HepG2 (cell line): ENCODE measurements around the gene HIPK3. TPM values are rescaled to one million over a fixed set of nuclear protein-coding genes. Genes with fewer than 3 reads are reported as not detected.

Experiments used
- ATAC-seq: fragments of 200-7000 bp; cut with Tn5 transposase; 3 replicates; pipeline ENCODE4 v1.9.1; 2020; ENCODE audit warnings: mild to moderate bottlenecking, moderate library complexity
- BruUV-seq: library from RNA; stranded (reverse); fragments of 400-500 nt; replicated peaks from 2 replicates; lab custom pipeline; 2021; lab: Mats Ljungman, UMichigan
- CTCF ChIA-PET: fragments of 300-600 bp; formaldehyde crosslinking; extraction: SDS; loops from one replicate; lab custom pipeline; 2021; ENCODE audit warnings: low total read pairs, inconsistent platforms, low intra/inter-chr PET ratio; lab: Yijun Ruan, JAX
- POLR2A ChIA-PET: fragments of 350-600 bp; sonication (Branson Sonifier 250); formaldehyde crosslinking; loops from one replicate; lab custom pipeline; 2020; ENCODE audit warnings: antibody characterized with exemption, inconsistent platforms; lab: Yijun Ruan, JAX
- DNase-seq: peaks from one replicate; pipeline ENCODE4 v3.0.0-alpha.2; 2015; ENCODE audit warnings: low spot score
- FAIRE-seq: peaks from 3 replicates; lab custom pipeline; 2011; peaks lifted over from hg19 to GRCh38; lab: Jason Lieb, UNC
- H2AFZ ChIP-seq: one replicate; pipeline ENCODE4 v1.6.1; 2011; ENCODE audit warnings: low read length, inconsistent platforms
- H3K27ac ChIP-seq: fragments of 300-600 bp; 3 replicates; pipeline ENCODE4 v1.8.0; 2011; ENCODE audit warnings: mixed run types, mild to moderate bottlenecking, mixed read lengths, low read length, inconsistent platforms; ENCODE audit not compliant: insufficient read depth; ENCODE audit errors: extremely low read length
- H3K27me3 ChIP-seq, 2 experiments: fragments of 200-600 bp in 1 of 2; 2 replicates in 1 of 2; 3 replicates in 1 of 2; pipeline versions ENCODE4 v1.6.0 to v1.8.0; 2011; ENCODE audit warnings: low read length in 2 of 2, mild to moderate bottlenecking in 2 of 2, moderate library complexity in 2 of 2, inconsistent platforms in 1 of 2; ENCODE audit not compliant: insufficient read depth in 2 of 2, control insufficient read depth in 1 of 2
- H3K36me3 ChIP-seq, 2 experiments: fragments of 200-600 bp in 1 of 2; replicated peaks in 1 of 2; 2 replicates in 1 of 2; 3 replicates in 1 of 2; pipeline versions ENCODE4 v1.5.1 to v1.8.0; 2011; ENCODE audit warnings: low read length in 2 of 2, inconsistent platforms in 1 of 2; ENCODE audit not compliant: insufficient read depth in 2 of 2, control insufficient read depth in 1 of 2
- H3K4me1 ChIP-seq: 2 replicates; pipeline ENCODE4 v1.5.1; 2012; ENCODE audit warnings: low read length, inconsistent platforms; ENCODE audit not compliant: insufficient read depth
- H3K4me2 ChIP-seq: 2 replicates; pipeline ENCODE4 v1.6.0; 2011; ENCODE audit warnings: low read depth, low read length, inconsistent platforms
- H3K4me3 ChIP-seq, 3 experiments: fragments of 200-600 bp in 1 of 3; sonication (generic), shearing (Covaris generic) in 1 of 3; replicated peaks in 1 of 3; 2 replicates each; pipeline ENCODE4 v1.5.1; 2011 to 2016; ENCODE audit warnings: low read length in 3 of 3, inconsistent platforms in 2 of 3, low read depth in 2 of 3, mild to moderate bottlenecking in 2 of 3, control low read depth in 1 of 3, mixed read lengths in 1 of 3; ENCODE audit not compliant: insufficient read depth in 1 of 3
- H3K79me2 ChIP-seq: one replicate; pipeline ENCODE4 v1.6.1; 2011; ENCODE audit warnings: low read length, inconsistent platforms; ENCODE audit not compliant: insufficient read depth
- H3K9ac ChIP-seq: 2 replicates; pipeline ENCODE4 v1.6.0; 2011; ENCODE audit warnings: mild to moderate bottlenecking, low read depth, low read length, inconsistent platforms; ENCODE audit not compliant: insufficient read depth
- H3K9me3 ChIP-seq: 2 replicates; pipeline ENCODE4 v1.5.1; 2012; ENCODE audit warnings: mild to moderate bottlenecking, low read length
- H4K20me1 ChIP-seq: 2 replicates; pipeline ENCODE4 v1.6.0; 2011; ENCODE audit warnings: inconsistent platforms, mild to moderate bottlenecking, low read length, moderate library complexity; ENCODE audit not compliant: insufficient read depth
- CENPX ChIP-seq: sonication (generic); formaldehyde crosslinking; IDR thresholded peaks from 2 replicates; pipeline ENCODE4 v1.9.0; 2021; ENCODE audit warnings: mild to moderate bottlenecking, missing genetic modification reagents, moderate library complexity
- ETV6 ChIP-seq: sonication (generic); formaldehyde crosslinking; conservative IDR thresholded peaks from 2 replicates; pipeline ENCODE4 v1.4.0; 2020; ENCODE audit warnings: missing genetic modification reagents
- FOXK2 ChIP-seq: fragments of 450-650 bp; IDR thresholded peaks from 2 replicates; pipeline ENCODE4 v1.6.1; 2016
- KAT7 ChIP-seq: IDR thresholded peaks from 2 replicates; pipeline ENCODE4 v1.6.1; 2018; ENCODE audit warnings: borderline replicate concordance, missing compliant biosample characterization
- KDM5A ChIP-seq: fragments of 200-600 bp; sonication (generic); IDR thresholded peaks from 2 replicates; pipeline ENCODE4 v1.7.0; 2018; ENCODE audit warnings: antibody characterized with exemption, mild to moderate bottlenecking, low read length, borderline replicate concordance
- NAIF1 ChIP-seq: sonication (generic); formaldehyde crosslinking; IDR thresholded peaks from 2 replicates; pipeline ENCODE4 v1.5.0; 2020; ENCODE audit warnings: mild to moderate bottlenecking, missing genetic modification reagents, borderline replicate concordance
- PAWR ChIP-seq: sonication (generic); formaldehyde crosslinking; IDR thresholded peaks from 2 replicates; pipeline ENCODE4 v1.4.0; 2020; ENCODE audit warnings: missing genetic modification reagents, mild to moderate bottlenecking, borderline replicate concordance
- PBX3 ChIP-seq: sonication (generic); formaldehyde crosslinking; IDR thresholded peaks from 2 replicates; pipeline ENCODE4 v1.8.1; 2023; ENCODE audit warnings: missing genetic modification reagents, inconsistent platforms, borderline replicate concordance
- POLR2A ChIP-seq, 2 experiments: IDR thresholded peaks; 2 replicates each; pipeline ENCODE4 v1.6.1; 2011; ENCODE audit warnings: low read depth in 2 of 2, low read length in 2 of 2, mild to moderate bottlenecking in 1 of 2, moderate library complexity in 1 of 2; ENCODE audit not compliant: insufficient read depth in 1 of 2
- RARA ChIP-seq: IDR thresholded peaks from 2 replicates; pipeline ENCODE4 v1.6.1; 2016; ENCODE audit warnings: missing genetic modification reagents, missing compliant biosample characterization
- RNF2 ChIP-seq: fragments of 450-650 bp; conservative IDR thresholded peaks from 2 replicates; pipeline ENCODE4 v1.6.1; 2016; ENCODE audit warnings: low read depth
- SCMH1 ChIP-seq: sonication (generic); formaldehyde crosslinking; IDR thresholded peaks from 2 replicates; pipeline ENCODE4 v1.9.0; 2021; ENCODE audit warnings: missing genetic modification reagents, mild to moderate bottlenecking, borderline replicate concordance
- SSRP1 ChIP-seq: IDR thresholded peaks from 2 replicates; pipeline ENCODE4 v1.6.1; 2016; ENCODE audit warnings: control low read depth
- TGIF2 ChIP-seq: IDR thresholded peaks from 2 replicates; pipeline ENCODE4 v1.6.1; 2016; ENCODE audit warnings: control low read depth, missing compliant biosample characterization
- WIZ ChIP-seq: sonication (generic); formaldehyde crosslinking; IDR thresholded peaks from 2 replicates; pipeline ENCODE4 v1.5.1; 2020; ENCODE audit warnings: mild to moderate bottlenecking, missing genetic modification reagents
- ZNF253 ChIP-seq: sonication (generic); formaldehyde crosslinking; IDR thresholded peaks from 2 replicates; pipeline ENCODE4 v1.8.0; 2022; ENCODE audit warnings: mild to moderate bottlenecking, missing genetic modification reagents, borderline replicate concordance
- ZNF335 ChIP-seq: sonication (generic); formaldehyde crosslinking; IDR thresholded peaks from 2 replicates; pipeline ENCODE4 v1.4.0; 2020; ENCODE audit warnings: missing genetic modification reagents
- ZNF569 ChIP-seq: sonication (generic); formaldehyde crosslinking; IDR thresholded peaks from 2 replicates; pipeline ENCODE4 v1.5.0; 2020; ENCODE audit warnings: mild to moderate bottlenecking, missing genetic modification reagents, moderate library complexity, borderline replicate concordance
- ZNF776 ChIP-seq: sonication (generic); formaldehyde crosslinking; IDR thresholded peaks from 2 replicates; pipeline ENCODE4 v1.4.0; 2020; ENCODE audit warnings: mild to moderate bottlenecking, missing genetic modification reagents
- ZSCAN5A ChIP-seq: sonication (generic); formaldehyde crosslinking; IDR thresholded peaks from 2 replicates; pipeline ENCODE4 v1.8.0; 2022; ENCODE audit warnings: mild to moderate bottlenecking, missing genetic modification reagents, borderline replicate concordance
- WGBS: methylation state at CpG from one replicate; pipeline ENCODE4 v1.1.6; 2017; ENCODE audit warnings: low lambda C conversion rate; 5-methylcytosine and 5-hydroxymethylcytosine counted together
- in situ Hi-C: cut with HindIII; loops from 2 replicates; pipeline ENCODE4 v1.10.0; 2017; ENCODE audit warnings: low pct_unique_long_range_greater_than_20kb; ENCODE audit not compliant: extremely low pct_ligation_motif_present
- intact Hi-C: fragments of 100-400 bp; cut with micrococcal nuclease; formaldehyde crosslinking; loops from one replicate; pipeline ENCODE4 v1.10.0; 2022; ENCODE audit not compliant: unreplicated experiment
- polyA plus RNA-seq, 8 experiments: library from polyadenylated mRNA; depleted of rRNA in 3 of 8; stranded (reverse) in 7 of 8; unstranded in 1 of 8; fragments of >200 nt; fragmentation: Illumina TruSeq in 4 of 8; extraction: Trizol in 4 of 8; gene quantifications; 2 replicates each; pipeline versions ENCODE4 v1.2.1 to v1.2.3, GENCODE V29; 2011 to 2016; ENCODE audit warnings: low read depth in 4 of 8, missing spikeins in 1 of 8, mixed read lengths in 1 of 8; ENCODE audit not compliant: insufficient read depth in 1 of 8
- total RNA-seq, 5 experiments: library from RNA; depleted of rRNA; stranded (reverse); fragments of >200 nt; fragmentation: Illumina TruSeq; extraction: Trizol; gene quantifications; 2 replicates each; pipeline ENCODE4 v1.2.3, GENCODE V29; 2016; ENCODE audit warnings: low read depth in 1 of 5
- TF ChIP-seq, protein P1 (sequence below): sonication (generic); formaldehyde crosslinking; IDR thresholded peaks from 2 replicates; pipeline ENCODE4 v1.5.0; 2020; ENCODE audit warnings: missing genetic modification reagents, mild to moderate bottlenecking, borderline replicate concordance

HIPK3 gene
- total and polyA plus RNA-seq, 2 of the 13 experiments (the other 11 are each of a cell fraction or from before 2014, with no cell fraction given): 20.5 to 44.3 TPM

DNA sequence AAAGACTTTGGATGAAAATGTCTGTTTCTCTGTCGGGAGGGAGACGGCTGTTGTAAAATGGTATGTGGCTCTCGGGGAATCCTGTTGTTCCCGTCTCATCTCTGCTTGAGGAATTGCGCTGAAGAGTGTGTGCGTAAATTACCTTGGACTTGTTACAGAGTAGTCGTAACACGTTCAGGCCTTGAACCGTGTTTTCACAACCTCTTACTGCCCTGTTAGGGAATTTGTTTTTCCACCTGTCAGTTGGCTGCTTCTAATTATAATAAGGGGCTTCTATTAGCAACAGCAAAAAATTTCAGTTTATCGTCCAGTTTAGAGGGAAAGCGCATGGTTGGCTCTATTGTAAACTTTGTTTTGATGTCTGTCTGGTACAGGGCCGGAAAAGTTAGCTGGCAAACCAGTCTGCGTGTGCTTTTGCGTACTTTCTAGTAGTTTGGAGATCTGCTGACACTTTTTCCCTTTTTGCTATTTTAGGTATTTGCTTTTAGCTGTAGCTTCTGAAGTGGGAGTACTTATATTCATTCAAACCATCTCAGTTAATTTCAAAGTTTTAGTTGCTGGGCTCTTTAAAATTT is 1.5 kb downstream of the HIPK3 start:
- peak overlapping the region; percentile 99 for H3K9ac ChIP-seq
- TSS peak; percentile 45 for BruUV-seq
- H3K4me1 ChIP-seq: peaks cover 49% of the 10 kb centered on the region
- H3K36me3 ChIP-seq: no peaks in the 10 kb centered on the region
- no peaks in the 10 kb centered on the region; a peak in 1 of 5 replicates for H3K27me3 ChIP-seq
- H3K4me2 ChIP-seq: peak overlapping the region; percentile 72
- no peak overlapping the region for H2AFZ ChIP-seq
- H3K27ac ChIP-seq: peak overlapping the region; percentile 98
- DNase-seq: peak; percentile 53
- H3K79me2 ChIP-seq: peaks cover 52% of the 10 kb centered on the region
- no peaks in the 10 kb centered on the region for H3K9me3 ChIP-seq
- POLR2A ChIA-PET: no interaction called here
- H3K4me3 ChIP-seq: peak overlapping the region; percentile 98 to 100 (median 99)
- in situ Hi-C loops: no loop called here
- ATAC-seq: peak; percentile 28
- no peak for FAIRE-seq
- WGBS: 2% methylated on average over 10 of the region's 14 CpGs
- H4K20me1 ChIP-seq: peaks cover 38% of the 10 kb centered on the region
- CTCF ChIA-PET: interaction anchor here (1.6 kb wide), 1 partner anchor 71 kb away, joined by 5 read pairs; no protein-coding TSS in a partner anchor
- intact Hi-C loops: loop anchor here (5.0 kb wide), 2 partner anchors 46 to 69 kb away; no protein-coding TSS in a partner anchor
- TF ChIP-seq CENPX (CRISPR knock-in tag) (0 out of 2 replicates have a peak, but pooled peaks have one; percentile 10), SSRP1 (CRISPR knock-in tag) (0 out of 2 replicates have a peak, but pooled peaks have one; percentile 79), PAWR (no peak), PBX3 (CRISPR knock-in tag) (0 out of 2 replicates have a peak, but pooled peaks have one; percentile 18), ZNF776 (CRISPR knock-in tag) (no peak), ZNF253 (CRISPR knock-in tag) (0 out of 2 replicates have a peak, but pooled peaks have one; percentile 8), ZSCAN5A (0 out of 2 replicates have a peak, but pooled peaks have one; percentile 3), NAIF1 (peak; percentile 98), ETV6 (CRISPR knock-in tag) (no peak), ZNF335 (CRISPR knock-in tag) (no peak), POLR2A (IDR thresholded peaks at IDR 0.05; ENCODE audit: insufficient read depth in 1 of 2, low read depth in 2 of 2, low read length in 2 of 2) (peak in 1 of 2 experiments; percentile 8; a peak in 1 of 4 replicates), RNF2 (0 out of 2 replicates have a peak, but pooled peaks have one; percentile 4), ZNF569 (CRISPR knock-in tag) (no peak), RARA (0 out of 2 replicates have a peak, but pooled peaks have one; percentile 9), SCMH1 (no peak), TGIF2 (CRISPR knock-in tag) (0 out of 2 replicates have a peak, but pooled peaks have one; percentile 7), FOXK2 (peak; percentile 48; the same call in 1 of the 2 replicates), WIZ (CRISPR knock-in tag) (no peak), KAT7 (CRISPR knock-in tag) (0 out of 2 replicates have a peak, but pooled peaks have one; percentile 1), KDM5A (0 out of 2 replicates have a peak, but pooled peaks have one; percentile 6)
- TF ChIP-seq, protein P1, sequence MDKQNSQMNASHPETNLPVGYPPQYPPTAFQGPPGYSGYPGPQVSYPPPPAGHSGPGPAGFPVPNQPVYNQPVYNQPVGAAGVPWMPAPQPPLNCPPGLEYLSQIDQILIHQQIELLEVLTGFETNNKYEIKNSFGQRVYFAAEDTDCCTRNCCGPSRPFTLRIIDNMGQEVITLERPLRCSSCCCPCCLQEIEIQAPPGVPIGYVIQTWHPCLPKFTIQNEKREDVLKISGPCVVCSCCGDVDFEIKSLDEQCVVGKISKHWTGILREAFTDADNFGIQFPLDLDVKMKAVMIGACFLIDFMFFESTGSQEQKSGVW (CRISPR knock-in tag): no peak
